ENCODE measurements around the gene C20orf144.
A peak's percentile ranks its signal among the peaks of the same experiment; 100 is the strongest.

C20orf144 gene

DNA sequence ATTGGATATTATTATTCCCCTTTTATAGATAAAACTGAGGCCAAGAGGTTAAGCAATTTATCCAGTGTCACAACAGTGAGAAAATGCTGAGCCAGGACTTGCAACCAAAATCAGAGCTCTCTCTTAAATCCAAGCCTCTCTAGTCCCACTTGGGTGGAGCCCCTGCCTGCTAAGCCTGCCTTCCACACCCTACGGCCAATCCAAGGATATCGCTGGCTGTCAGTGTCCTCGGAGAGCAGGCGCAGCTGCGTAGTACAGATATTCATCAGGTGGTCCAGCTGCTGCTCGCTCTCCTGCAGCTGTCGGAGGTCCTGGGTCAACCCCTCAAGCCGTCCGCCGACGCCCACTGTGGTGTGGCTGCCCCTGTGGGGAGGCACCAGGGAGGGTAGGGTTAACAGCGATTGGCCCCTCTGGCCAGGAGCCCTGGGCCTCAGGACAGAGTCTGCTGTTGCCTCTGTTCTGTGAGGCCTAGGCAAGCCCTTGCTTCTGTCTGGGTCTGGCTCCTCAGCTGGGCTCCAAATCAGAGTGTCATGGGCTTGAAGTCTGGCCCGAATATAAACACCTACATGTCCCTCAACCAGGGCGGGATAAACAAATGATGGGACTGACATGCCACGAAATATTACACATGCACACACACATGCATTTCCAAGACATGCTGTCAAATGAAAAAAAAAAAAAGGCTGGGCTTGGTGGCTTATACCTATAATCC, 16.0 kb downstream of the C20orf144 start:
- DNase-seq, result no peak

GRCh38 chr20:33679758-33680485, 17.8 kb downstream of the C20orf144 start:
- DNase-seq, result no peak

DNA sequence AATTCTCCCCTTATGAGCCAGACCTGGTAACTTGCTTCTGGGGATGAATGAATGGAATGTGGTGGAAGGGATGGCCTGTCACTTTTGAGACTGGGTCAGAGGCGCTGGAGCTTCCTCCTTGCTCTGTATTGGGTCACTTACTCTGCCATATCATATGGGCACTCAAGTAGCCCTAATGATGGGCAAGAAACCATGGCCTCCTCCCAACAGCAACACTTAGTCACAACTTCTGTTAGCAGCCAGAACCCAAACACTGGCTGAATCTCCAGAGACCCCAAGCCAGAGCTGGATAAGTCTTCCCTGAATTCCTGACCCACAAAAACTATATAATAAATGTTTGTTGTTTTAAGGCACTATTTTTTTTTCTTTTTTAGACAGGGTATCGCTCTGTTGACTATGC, 18.6 kb downstream of the C20orf144 start:
- no peak for DNase-seq

DNA sequence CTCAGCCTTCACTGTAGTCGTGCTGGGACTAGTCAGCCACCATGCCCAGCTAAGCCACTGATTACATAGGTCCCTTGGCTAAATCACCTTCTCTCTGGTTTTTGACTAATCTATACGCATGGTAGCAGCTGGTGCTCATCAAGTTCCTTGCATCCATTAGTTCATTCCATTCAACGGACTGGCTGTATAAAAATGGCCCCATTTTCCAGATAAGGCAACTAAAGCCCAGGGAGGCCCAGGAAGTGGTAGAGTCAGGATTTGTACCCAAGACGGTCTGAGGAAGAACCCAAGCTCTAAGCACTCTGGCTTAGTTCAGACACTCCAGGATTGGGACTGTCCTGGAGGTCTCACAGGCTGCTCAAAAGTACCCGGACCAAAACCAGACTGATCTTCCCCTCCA, 19.2 kb downstream of the C20orf144 start:
- DNase-seq, result no peak

DNA sequence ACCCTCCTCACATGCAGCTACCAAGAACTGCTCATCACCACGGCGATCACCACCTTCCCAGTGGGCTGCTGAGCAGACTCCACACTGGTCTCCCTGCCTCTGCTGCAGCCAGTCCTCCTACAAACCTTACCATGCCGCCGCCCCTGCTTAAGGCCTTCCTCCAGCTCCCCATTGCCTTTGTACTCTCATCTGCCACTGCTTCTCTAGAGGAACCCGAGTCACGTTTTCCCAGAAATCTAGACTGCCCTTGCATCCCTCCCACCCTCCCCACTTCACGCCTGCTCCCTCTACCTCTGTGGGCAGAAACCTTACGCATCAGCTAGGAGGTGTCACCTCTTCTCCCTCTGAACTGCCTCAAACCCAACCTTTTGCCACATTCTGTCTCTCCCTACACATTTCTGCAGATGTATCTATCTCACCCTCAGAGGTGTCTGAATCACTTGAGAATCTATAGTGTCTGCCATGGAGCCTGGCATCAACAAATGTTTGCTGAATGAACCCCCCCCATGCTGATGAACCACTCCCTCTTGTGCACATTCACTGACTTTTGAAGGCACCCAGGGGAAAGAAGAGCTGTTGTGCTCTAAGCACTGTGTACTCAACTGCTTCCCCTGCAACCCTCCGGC, 19.7 kb downstream of the C20orf144 start:
- DNase-seq, result no peak

GRCh38 chr20:33684533-33685327, 22.6 kb downstream of the C20orf144 start:
- no peak for DNase-seq

- DNase-seq, result peak; percentile 45 to 56
These were observed 23.4 kb downstream of the C20orf144 start for GRCh38 chr20:33685328-33686099.

DNA sequence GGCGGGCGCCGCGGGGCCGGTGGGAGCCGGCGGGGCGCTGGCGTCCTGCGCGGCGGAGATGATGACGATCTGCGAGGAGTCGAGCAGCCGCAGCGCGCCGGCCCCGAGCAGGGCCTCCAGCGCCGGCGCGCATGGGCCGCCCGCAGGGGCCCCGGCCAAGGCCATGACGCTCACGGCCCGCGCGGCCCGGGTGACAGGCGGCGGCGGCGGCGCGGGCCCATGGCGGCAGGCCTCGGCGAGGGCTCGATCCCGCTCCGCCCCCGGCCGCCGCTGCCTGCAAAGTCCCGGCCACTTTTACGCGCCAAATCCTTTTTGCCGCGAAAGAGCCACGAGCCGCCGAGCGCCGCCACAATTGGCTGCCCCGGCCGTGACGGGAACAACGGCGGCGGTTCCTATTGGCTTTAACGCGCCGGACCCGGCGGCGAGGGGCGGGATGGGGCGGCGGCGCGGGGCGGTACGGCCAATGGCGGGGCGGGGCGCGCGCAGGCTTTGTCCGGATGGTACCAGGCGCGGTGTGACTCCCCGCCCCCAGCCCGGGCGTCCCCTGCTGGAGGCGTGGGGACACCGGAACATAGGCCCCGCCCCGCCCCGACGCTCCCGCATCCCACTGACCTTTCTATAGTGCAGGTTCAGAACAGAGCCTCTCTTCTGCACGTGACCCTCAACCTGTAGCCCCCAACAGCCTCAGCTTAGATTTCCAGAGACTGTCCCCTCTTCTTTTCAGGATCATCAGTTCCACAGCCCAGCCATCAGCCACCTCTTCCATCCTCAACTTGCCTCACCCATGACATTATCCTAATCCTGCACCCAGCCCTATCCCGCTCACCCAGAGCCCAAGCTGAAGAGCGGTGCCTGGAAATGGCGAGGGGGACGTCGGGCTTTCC, 24.2 kb downstream of the C20orf144 start, which contains the start of gene E2F1:
Gene E2F1 (minus strand): TSS at position 286 of the 884 bp plus-strand sequence. CDS start 121 bp downstream, at position 165.
- DNase-seq, result peak; percentile 95 to 96

DNA sequence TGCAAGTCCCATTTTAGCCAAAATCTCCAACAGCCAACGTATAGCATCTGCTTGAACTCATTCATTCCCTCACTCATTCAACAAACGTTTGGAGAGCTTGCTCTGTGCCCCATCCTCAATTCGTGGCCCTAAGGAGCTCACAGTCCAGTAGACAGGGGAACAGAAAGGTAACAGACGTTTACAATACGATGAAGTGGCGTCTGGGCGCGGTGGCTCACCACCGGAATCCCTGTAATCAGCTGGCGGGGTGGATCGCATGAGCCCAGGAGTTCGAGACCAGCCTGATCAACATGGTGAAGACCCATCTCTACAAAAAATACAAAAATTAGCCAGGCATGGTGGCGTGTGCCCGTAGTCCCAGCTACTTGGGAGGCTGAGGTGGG, 24.8 kb downstream of the C20orf144 start:
- no peak for DNase-seq

- DNase-seq, result peak; percentile 58 to 67
These were observed 25.3 kb downstream of the C20orf144 start for GRCh38 chr20:33687370-33687915.

DNA sequence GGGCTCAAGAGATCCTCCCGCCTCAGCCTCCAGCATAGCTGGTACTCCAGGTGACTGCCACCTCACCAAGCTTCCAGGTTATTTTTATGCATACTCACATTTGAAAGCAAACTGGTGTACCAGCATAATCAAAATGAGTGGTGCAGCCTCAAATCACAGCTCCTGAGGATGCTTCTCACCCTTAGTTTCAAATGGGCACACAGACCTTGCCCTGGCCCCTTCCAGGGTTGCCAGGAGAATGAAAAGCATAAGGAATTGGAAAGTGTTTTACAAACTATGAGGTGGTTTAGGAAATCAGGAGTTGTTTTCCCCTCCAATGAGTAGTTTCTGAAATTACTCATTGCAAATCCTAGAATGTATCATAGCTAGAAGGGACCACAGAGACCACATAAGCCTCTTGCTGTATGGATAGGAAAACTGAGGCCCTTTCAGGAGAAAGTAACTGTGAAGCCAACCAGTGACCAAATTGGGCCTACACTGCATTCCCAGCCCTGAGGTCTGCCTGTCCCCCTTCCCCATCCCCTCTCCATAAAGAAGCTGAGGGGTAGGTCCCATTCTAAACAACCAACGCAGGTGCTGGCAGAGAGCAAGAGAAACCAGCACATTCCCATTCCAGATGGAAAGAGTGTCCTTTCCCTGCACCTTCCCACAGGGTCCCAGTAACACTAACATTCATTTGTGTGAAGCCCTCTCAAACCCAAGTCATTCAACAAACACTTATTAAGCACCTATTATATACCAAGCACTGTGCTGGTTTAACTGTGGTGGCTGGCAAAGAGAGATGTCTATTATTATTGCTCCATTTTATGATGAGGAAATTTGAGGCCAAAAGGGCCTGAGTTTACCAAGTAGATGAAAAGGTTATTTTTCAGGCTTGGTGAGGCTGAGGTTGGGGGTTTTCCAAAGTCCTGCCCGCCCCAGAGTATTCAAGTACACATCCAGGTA, 26.1 kb downstream of the C20orf144 start:
- no peak for DNase-seq

DNA sequence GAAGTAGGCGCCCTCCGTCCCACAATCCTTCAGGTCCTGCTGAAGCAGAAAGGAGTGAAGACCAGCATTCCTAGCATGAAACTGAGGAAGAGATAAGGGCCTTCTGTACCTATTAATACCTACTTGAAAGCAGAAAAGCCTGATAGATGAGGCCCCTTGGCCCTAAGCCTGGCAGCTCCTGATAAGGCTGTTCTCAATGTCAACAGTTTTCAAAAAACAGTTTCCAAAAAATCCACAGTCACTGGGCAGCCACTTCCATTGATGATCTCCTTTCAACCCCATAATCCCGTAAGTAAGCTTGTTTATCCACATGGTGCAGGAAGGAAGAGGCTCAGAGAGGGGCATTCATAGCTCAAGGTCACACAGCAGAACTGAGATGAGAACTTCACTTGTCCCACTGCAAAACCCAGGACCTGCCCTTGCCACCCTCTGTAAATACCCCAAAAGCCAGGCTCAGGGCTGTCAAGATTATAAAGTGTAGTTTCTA, 26.9 kb downstream of the C20orf144 start:
- no peak for DNase-seq

DNA sequence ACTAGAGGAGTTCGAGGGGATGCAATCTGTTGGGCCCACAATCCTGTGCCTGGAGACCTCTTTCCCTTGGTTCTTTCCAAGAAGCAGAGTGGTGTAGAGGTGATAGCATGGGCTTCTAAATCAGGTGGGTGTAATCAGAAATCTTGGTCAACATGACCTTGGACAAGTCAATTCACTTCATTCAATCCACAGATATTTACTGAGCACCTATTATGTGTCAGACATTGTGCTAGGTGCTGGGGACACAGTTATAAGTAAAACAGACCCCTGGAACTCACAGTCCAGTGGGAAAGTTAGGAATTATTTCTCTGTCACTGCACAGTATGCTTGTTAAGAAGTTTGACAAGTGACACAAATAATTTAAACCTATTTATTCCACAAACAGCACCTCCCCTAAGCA, 27.4 kb downstream of the C20orf144 start:
- DNase-seq, result no peak

GRCh38 chr20:33689973-33690372, 27.8 kb downstream of the C20orf144 start:
- DNase-seq, result peak; percentile 46 to 73

DNA sequence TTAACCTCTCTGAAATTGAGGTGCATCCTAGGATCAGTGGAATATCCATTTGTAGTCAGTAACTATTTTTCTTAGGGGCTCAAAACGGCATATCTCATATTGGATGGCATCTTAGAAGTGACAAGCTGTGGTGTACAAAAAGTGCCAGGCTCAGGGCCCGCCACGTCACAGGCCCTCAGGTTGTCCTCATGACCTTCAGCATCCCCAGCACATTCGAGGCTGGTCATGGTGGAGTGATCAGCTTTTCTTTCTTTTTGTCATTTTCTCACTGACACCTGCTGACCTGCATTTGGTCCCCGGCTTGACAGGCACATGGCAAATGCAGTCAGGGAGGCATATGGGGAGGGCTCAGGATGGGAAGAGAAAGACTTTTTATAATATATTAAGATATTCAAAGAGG, 31.2 kb downstream of the C20orf144 start:
- no peak for DNase-seq

GRCh38 chr20:33693741-33694638, 31.9 kb downstream of the C20orf144 start:
- no peak for DNase-seq

- no peak for DNase-seq
These were observed 32.5 kb downstream of the C20orf144 start for GRCh38 chr20:33694639-33695012.

- DNase-seq, result no peak
These were observed 34.3 kb downstream of the C20orf144 start for GRCh38 chr20:33696448-33696847.
